GM13977 (cell line): Measurements from ENCODE around the gene NTRK1.

Experiments
- DNase-seq: peaks from one replicate; pipeline ENCODE4 v3.0.0; 2012; ENCODE audit warnings: low spot score
- CTCF ChIP-seq: IDR thresholded peaks from 2 replicates; pipeline ENCODE4 v1.5.1; 2012; ENCODE audit warnings: mild to moderate bottlenecking, control low read depth; ENCODE audit not compliant: insufficient read depth; ENCODE audit errors: extremely low read depth, missing control alignments
- in situ Hi-C: fragments of 300-500 bp; cut with MboI; formaldehyde crosslinking; loops from one replicate; pipeline ENCODE4 v1.12.0; 2022; ENCODE audit warnings: low sequenced_read_pairs, low pct_unique_long_range_greater_than_20kb, mixed read lengths, inconsistent platforms; ENCODE audit not compliant: unreplicated experiment

The NTRK1 gene

GRCh38 chr1:156881101-156881500 is 20.4 kb downstream of the NTRK1 start:
- in situ Hi-C loops = no loop called here
- no peak for DNase-seq
- TF ChIP-seq CTCF = no peak

- TF ChIP-seq CTCF = no peak
- in situ Hi-C loops = no loop called here
- no peak for DNase-seq
These were observed 21.0 kb downstream of the NTRK1 start for GRCh38 chr1:156881663-156882062.

- no peak for DNase-seq
- TF ChIP-seq CTCF = no peak
- in situ Hi-C loops = no loop called here
These were observed 21.9 kb downstream of the NTRK1 start for GRCh38 chr1:156882543-156882942.

GRCh38 chr1:156883919-156884318 is 23.3 kb downstream of the NTRK1 start:
- TF ChIP-seq CTCF = no peak
- in situ Hi-C loops = no loop called here
- no peak for DNase-seq

- no peak for TF ChIP-seq CTCF
- DNase-seq = no peak
- in situ Hi-C loops = no loop called here
These were observed 24.0 kb downstream of the NTRK1 start for GRCh38 chr1:156884560-156885184.

DNA sequence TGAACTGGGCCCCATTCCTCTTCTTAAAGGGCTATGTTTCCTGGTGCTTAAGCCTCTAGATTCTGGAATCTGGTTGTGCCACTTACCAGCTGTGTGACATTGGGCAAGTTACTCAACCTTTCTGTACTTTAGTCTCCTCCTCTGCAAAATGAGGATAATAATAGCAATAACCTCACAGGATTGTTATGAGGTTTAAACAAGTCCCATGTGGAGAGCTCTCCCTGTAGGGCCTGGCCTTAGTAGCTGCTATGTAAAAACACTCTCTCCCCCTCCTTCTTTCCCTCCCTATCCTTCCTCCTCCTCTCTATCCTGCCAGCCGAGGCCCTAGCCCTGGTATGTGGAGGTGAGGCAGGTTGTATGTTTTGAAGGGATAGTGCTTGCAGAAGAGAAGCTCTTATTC is 24.6 kb downstream of the NTRK1 start:
- no peak for TF ChIP-seq CTCF
- in situ Hi-C loops = no loop called here
- no peak for DNase-seq

DNA sequence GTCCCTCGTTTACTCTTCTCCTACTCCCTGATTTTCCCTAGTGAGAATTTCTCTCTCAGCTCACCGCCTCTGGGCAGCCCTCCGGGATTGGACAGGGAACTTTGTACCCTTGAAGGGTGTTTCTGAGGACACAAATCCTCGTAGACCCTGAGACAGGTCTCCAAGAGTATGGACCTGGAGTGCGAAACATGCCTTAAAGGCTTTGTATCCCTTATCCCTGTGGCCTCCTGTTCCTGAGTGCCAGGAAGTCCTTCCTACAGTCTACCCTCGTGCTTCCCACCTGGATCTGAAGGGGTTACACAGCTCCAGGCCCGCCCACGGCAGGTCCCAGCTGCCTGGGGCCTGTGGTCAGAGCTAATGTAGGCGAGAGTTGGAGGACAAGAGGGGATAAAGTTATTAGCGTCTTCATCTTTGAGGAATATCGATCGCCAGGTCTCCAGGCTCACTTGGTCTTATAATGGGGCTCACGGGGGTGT is 25.3 kb downstream of the NTRK1 start:
- in situ Hi-C loops = no loop called here
- no peak for DNase-seq
- TF ChIP-seq CTCF = no peak
